ENCODE data around the gene SGTA. TPM values are rescaled to one million over a fixed set of nuclear protein-coding genes. Genes with fewer than 3 reads are reported as not detected.

The SGTA gene
- total and polyA plus RNA-seq, 4 donors, result 16.7 to 38.4 (median 21.0) TPM

DNA sequence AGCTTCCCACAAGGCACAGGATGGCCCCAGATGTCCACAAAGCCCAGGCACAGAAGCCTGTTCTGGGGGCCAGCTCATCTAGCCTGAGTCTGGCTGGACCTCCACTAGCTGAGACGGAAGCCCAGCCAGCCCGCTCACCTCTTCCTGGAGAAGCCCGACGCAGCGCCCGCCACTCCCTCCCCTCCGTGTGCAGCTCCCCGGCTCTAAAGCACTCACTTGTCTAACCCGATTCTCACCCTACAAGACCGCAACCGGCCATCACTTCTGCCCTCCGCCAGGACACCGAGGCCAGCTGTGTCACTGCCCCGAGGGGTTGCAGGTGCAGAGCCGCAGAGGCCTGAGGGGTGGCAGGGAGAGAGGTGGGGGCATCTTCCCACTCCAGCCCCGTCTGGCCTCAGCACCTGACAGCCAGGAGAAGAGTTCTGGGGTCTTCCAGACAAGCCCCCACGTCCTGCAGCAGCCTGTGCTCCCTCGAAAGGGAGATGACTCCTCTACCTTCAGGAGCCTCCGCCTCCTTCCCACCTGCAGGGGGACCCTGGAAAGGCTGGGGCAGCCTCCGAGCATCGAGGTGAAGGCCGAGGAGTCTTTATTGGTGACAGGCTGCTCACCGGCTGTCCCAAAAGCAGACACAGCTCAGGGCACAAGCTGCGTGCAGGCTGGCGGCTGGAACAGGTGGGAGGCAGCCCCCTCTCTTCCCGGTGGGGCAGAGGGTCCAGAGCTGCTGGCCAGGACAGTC lies 56.0 kb downstream of the SGTA start (continued):
- TF ChIP-seq, protein P1, sequence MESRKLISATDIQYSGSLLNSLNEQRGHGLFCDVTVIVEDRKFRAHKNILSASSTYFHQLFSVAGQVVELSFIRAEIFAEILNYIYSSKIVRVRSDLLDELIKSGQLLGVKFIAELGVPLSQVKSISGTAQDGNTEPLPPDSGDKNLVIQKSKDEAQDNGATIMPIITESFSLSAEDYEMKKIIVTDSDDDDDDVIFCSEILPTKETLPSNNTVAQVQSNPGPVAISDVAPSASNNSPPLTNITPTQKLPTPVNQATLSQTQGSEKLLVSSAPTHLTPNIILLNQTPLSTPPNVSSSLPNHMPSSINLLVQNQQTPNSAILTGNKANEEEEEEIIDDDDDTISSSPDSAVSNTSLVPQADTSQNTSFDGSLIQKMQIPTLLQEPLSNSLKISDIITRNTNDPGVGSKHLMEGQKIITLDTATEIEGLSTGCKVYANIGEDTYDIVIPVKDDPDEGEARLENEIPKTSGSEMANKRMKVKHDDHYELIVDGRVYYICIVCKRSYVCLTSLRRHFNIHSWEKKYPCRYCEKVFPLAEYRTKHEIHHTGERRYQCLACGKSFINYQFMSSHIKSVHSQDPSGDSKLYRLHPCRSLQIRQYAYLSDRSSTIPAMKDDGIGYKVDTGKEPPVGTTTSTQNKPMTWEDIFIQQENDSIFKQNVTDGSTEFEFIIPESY (IDR thresholded peaks at IDR 0.05), result no peak

DNA sequence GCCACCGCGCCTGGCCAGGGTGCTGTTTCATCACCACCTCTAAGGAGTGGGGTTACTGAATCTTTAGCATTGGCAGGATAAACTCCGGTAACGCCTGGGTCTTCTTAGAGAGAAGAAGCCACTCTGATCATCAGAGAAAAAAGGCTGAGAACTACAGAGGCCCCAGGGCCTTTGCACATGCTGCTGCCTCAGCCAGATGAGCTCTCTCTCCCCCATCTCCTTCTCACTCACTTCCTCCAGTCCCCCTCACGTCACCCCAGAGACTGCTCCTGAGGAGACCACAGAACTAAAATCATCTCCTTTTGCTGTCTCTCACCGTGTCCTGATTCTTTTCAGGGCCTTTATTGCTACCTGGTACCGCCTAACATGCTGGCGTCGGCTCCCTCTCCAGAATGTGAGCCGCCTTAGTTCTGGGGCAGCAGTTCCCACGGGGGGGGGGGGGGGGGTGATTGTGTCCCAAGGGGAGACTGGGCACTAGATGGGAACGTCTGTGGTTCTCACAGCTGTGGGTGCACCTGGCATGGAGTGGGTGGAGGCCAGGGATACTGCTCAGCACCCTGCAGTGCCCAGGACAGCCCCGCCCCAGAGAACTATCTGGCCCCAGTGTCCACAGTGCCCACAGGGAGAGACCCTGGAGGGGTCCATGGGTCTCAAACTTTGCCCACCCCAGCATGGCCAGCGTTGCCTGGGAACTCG lies 56.8 kb downstream of the SGTA start:
- 70% methylated on average over 15 of the region's 15 CpGs for WGBS
- Histone ChIP-seq H3K4me3 (ENCODE audit: low read depth in 1 of 3, low read length in 3 of 3) (no peak overlapping the region), H3K4me1 (ENCODE audit: control insufficient read depth in 4 of 4, insufficient read depth in 4 of 4, low read length in 3 of 4) (peaks cover 0 to 4% (median 1%) of the 10 kb centered on the region in 4 donors), H3K27ac (ENCODE audit: low read depth in 1 of 2, low read length in 2 of 2) (no peak overlapping the region), H3K27me3 (ENCODE audit: control insufficient read depth in 4 of 4, insufficient read depth in 4 of 4, low read length in 3 of 4) (peaks cover 0 to 7% (median 2%) of the 10 kb centered on the region in 4 donors), H3K9me3 (ENCODE audit: control insufficient read depth in 4 of 4, low read length in 3 of 4) (no peaks in the 10 kb centered on the region), H3K36me3 (ENCODE audit: control insufficient read depth in 4 of 4, insufficient read depth in 3 of 4, low read depth in 1 of 4, low read length in 3 of 4) (no peaks in the 10 kb centered on the region), H3K9ac (ENCODE audit: low read depth in 1 of 2, low read length in 2 of 2) (no peak overlapping the region)
- no peak for DNase-seq (ENCODE audit: low spot score)
- no peak for TF ChIP-seq GABPA (IDR thresholded peaks at IDR 0.05 in 1 of 2, conservative IDR thresholded peaks at IDR 0.05 in 1 of 2)
- no peak for TF ChIP-seq RXRA (IDR thresholded peaks at IDR 0.05)
- TF ChIP-seq EGR1 (IDR thresholded peaks at IDR 0.05; ENCODE audit: low read depth in 2 of 2), result no peak
- TF ChIP-seq, protein P1 (IDR thresholded peaks at IDR 0.05), result no peak
- TF ChIP-seq SP1 (IDR thresholded peaks at IDR 0.05), result no peak
- no peak for TF ChIP-seq JUND (IDR thresholded peaks at IDR 0.05)
- no peak for TF ChIP-seq HNF4G (IDR thresholded peaks at IDR 0.05)
- TF ChIP-seq NR2F2 (IDR thresholded peaks at IDR 0.05), result no peak
- TF ChIP-seq FOXA1 (IDR thresholded peaks at IDR 0.05), result no peak
- TF ChIP-seq FOXA2 (IDR thresholded peaks at IDR 0.05), result no peak
- TF ChIP-seq, protein P2, sequence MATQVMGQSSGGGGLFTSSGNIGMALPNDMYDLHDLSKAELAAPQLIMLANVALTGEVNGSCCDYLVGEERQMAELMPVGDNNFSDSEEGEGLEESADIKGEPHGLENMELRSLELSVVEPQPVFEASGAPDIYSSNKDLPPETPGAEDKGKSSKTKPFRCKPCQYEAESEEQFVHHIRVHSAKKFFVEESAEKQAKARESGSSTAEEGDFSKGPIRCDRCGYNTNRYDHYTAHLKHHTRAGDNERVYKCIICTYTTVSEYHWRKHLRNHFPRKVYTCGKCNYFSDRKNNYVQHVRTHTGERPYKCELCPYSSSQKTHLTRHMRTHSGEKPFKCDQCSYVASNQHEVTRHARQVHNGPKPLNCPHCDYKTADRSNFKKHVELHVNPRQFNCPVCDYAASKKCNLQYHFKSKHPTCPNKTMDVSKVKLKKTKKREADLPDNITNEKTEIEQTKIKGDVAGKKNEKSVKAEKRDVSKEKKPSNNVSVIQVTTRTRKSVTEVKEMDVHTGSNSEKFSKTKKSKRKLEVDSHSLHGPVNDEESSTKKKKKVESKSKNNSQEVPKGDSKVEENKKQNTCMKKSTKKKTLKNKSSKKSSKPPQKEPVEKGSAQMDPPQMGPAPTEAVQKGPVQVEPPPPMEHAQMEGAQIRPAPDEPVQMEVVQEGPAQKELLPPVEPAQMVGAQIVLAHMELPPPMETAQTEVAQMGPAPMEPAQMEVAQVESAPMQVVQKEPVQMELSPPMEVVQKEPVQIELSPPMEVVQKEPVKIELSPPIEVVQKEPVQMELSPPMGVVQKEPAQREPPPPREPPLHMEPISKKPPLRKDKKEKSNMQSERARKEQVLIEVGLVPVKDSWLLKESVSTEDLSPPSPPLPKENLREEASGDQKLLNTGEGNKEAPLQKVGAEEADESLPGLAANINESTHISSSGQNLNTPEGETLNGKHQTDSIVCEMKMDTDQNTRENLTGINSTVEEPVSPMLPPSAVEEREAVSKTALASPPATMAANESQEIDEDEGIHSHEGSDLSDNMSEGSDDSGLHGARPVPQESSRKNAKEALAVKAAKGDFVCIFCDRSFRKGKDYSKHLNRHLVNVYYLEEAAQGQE (IDR thresholded peaks at IDR 0.05), result no peak
- TF ChIP-seq, protein P3, sequence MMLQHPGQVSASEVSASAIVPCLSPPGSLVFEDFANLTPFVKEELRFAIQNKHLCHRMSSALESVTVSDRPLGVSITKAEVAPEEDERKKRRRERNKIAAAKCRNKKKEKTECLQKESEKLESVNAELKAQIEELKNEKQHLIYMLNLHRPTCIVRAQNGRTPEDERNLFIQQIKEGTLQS (IDR thresholded peaks at IDR 0.05), result no peak
- no peak for TF ChIP-seq TAF1 (conservative IDR thresholded peaks at IDR 0.05)
